GOT3 (cell line): ENCODE measurements around the gene SLC5A10.
"Not testable (repeated sequence)": the region's sequence is repeated elsewhere in the genome, so short reads cannot be mapped to it uniquely, and the experiment has no call there.

Experiments
- DNase-seq: peaks from one replicate; lab custom pipeline; 2025; ENCODE audit warnings: mixed read lengths; lab: John Stamatoyannopoulos, UW

Gene SLC5A10

DNA sequence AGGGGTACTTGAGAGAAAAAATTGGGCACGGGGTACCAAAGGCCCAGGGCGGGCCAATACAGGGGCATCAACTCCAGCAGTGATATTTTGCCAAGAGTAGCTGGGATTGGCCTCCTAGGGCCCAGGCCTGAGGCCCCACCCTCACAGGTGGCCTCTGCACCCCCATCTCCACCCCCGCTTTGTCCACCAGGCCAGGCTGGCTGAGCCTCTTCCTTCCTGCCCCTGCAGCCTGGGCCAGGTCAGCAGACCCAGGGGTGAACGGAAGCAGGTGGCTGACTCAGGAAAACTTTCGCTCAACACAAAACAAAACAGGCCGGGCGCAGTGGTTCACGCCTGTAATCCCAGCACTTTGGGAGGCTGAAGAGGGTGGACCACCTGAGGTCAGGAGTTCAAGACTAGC, 91.1 kb downstream of the SLC5A10 start:
- not testable (repeated sequence) for DNase-seq

DNA sequence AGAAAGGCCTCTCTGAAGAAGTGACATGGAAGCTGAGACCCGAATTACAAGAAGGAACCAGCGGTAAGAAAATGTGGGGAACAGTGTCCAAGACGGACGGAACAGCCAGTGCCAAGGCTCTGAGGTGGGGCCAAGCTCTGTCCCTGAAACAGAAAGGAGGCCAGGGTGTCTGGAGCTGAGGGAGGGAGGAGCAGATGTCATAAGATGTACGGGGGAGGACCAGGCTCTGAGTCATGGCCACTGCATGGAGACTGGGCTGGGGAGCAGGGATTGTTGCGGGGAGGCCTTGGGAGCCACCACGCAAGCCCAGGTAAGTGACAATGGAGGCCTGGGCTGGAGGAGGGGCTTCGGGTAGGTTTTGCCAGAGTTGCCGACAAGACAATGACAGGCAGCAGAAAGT, 92.7 kb downstream of the SLC5A10 start:
- DNase-seq = not testable (repeated sequence)

DNA sequence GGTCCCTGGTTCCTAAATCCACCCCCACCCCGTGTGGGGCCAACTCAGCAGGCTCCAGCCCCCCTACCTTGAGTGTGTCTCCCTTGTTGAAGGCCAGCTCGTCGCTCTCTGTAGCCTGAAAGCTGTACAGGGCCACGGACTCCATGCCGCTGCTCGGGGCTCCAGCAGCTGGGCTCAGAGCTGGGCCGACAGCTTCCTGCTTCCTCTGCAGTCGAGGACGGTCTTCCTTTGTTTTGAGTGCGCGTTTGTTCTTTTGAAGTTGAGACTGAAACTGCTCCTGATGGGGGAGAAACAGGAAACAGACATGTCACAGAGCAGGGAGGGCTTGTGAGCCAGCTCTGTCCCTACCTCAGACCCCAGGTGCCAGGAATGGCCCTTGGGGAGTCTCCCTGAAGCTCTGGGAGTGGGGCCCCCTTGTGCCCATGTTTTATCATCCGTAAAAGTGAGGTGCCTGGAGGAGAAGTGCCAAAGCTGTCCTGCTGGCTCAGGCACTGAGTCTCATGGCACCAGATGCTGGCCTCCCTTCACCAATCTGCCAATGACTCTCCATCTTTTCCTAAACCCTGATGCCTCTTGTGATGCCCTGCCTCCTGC, 94.9 kb downstream of the SLC5A10 start, which contains the start of gene GRAP:
Gene GRAP (minus strand): TSS at position 176 of the 594 bp plus-strand sequence. CDS start 31 bp downstream, at position 145.
- DNase-seq = not testable (repeated sequence)

- not testable (repeated sequence) for DNase-seq
These were observed 95.5 kb downstream of the SLC5A10 start for GRCh38 chr17:19047510-19047909.

GRCh38 chr17:19048826-19049225, 96.9 kb downstream of the SLC5A10 start:
- DNase-seq = not testable (repeated sequence)

GRCh38 chr17:19055447-19055846, 103.5 kb downstream of the SLC5A10 start:
- not testable (repeated sequence) for DNase-seq

GRCh38 chr17:19062009-19062717, 110.2 kb downstream of the SLC5A10 start:
- not testable (repeated sequence) for DNase-seq

DNA sequence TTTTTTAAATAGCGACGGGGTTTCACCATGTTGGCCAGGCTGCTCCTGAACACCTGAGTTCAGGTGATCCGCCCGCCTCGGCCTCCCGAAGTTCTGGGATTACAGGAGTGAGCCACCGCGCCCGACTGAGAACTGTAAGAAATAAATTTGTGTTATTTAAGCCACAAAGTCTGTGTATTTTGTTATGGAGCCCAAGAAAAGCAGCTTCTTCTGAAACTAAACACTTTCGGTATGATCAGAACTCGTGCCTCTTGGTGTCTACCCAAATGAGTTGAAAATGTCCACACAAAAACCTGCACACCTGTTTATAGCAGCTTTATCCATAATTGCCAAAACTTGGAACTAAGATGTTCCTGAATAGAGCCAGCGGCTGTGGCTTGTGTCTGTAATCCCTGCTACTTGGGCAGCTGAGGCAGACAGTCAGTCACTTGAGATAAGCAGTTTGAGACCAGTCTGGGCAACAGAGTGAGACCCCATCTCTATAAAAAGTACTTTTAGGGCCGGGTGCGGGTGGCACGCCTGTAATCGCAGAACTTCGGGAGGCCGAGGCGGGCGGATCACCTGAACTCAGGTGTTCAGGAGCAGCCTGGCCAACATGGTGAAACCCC, 110.9 kb downstream of the SLC5A10 start:
- not testable (repeated sequence) for DNase-seq

DNA sequence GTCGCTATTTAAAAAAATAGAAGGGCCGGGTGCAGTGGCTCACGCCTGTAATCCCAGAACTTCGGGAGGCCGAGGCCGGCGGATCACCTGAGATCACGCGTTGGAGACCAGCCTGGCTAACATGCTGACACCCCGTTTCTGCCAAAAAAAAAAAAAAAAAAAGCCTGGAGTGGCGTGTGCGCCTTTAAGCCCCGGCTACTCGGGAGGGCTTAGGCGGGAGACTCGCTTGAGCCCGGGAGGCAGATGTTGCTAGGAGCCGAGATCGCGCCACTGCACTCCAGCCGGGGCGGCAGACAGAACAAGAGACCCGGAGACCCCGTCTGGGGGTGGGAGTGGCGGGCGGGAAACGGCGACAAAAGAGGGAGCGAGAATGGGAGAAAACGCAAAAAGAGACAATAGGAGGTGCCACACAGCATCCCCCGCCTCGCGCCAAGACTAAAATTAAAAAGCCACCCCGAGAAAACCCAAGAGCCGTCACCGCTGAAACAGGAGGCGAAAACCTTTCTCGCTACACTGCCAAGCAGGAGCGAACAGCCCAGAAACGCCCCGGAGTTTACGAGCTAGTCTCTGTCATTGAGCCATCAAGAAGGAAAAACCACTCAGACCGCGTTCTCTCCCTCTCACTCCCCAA, 111.5 kb downstream of the SLC5A10 start:
- not testable (repeated sequence) for DNase-seq

DNA sequence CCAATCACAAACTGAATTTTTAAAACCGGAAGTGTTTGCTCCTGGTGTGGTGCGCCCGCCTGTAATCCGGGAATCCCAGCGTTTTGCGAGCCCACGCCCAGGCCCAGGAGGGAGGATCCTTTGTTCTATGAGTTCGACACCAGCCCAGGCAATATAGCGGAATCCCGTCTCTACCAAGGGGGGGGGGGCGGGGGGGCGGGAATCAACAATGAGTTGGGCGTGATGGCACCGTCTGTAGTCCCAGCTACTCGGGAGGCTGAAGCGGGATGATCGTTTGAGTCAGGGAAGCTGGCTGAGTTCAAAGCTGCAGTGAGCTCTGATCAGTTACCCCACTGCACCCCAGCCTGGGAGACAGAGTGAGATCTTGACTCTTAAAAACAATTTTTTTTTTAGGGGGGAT, 112.4 kb downstream of the SLC5A10 start:
- DNase-seq = not testable (repeated sequence)

GRCh38 chr17:19070318-19071168, 118.6 kb downstream of the SLC5A10 start:
- DNase-seq = not testable (repeated sequence)
